Naive B cell (primary cell): ENCODE data around the gene PEAK3. TPM values are rescaled to one million over a fixed set of nuclear protein-coding genes. Genes with fewer than 3 reads are reported as not detected.
"Not testable (repeated sequence)": the region's sequence is repeated elsewhere in the genome, so short reads cannot be mapped to it uniquely, and the experiment has no call there.

Experiments
- ATAC-seq, 2 donors: fragments of 150-1000 bp; cut with Tn5 transposase; 2 replicates each; pipeline ENCODE4 v1.10.0; 2021; ENCODE audit warnings: low read depth in 2 of 2, mild to moderate bottlenecking in 2 of 2, moderate library complexity in 2 of 2
- DNase-seq: peaks from one replicate; pipeline ENCODE4 v3.0.0; 2022
- H3K27ac Mint-ChIP-seq, 6 donors: one replicate each; pipeline ENCODE4 v1.8.0; 2020 to 2022; ENCODE audit warnings: mild to moderate bottlenecking in 6 of 6, mixed read lengths in 6 of 6, moderate library complexity in 5 of 6, inconsistent platforms in 2 of 6
- H3K27me3 Mint-ChIP-seq, 3 donors: one replicate each; pipeline ENCODE4 v1.8.0; 2021 to 2022; ENCODE audit warnings: mixed read lengths in 3 of 3, mild to moderate bottlenecking in 1 of 3
- H3K36me3 Mint-ChIP-seq, 2 donors: one replicate each; pipeline ENCODE4 v1.8.0; 2020 to 2022; ENCODE audit warnings: mixed read lengths in 2 of 2, inconsistent platforms in 1 of 2, mild to moderate bottlenecking in 1 of 2
- H3K4me1 Mint-ChIP-seq, 3 donors: one replicate each; pipeline ENCODE4 v1.8.0; 2020 to 2022; ENCODE audit warnings: mixed read lengths in 3 of 3, inconsistent platforms in 1 of 3, mild to moderate bottlenecking in 1 of 3, moderate library complexity in 1 of 3
- H3K4me3 Mint-ChIP-seq, 8 donors: one replicate each; pipeline ENCODE4 v1.8.0; 2020 to 2022; ENCODE audit warnings: mild to moderate bottlenecking in 8 of 8, mixed read lengths in 8 of 8, moderate library complexity in 8 of 8, inconsistent platforms in 2 of 8
- H3K9me3 Mint-ChIP-seq, 7 donors: one replicate each; pipeline ENCODE4 v1.8.0; 2020 to 2022; ENCODE audit warnings: mixed read lengths in 7 of 7, mild to moderate bottlenecking in 5 of 7, inconsistent platforms in 2 of 7, moderate library complexity in 1 of 7
- polyA plus RNA-seq, 6 donors: library from polyadenylated mRNA; unstranded; fragments of 300-500 nt; fragmentation: Illumina TruSeq; gene quantifications; one replicate each; pipeline ENCODE4 v1.2.3, GENCODE V29; 2021; ENCODE audit warnings: low read depth in 6 of 6

Gene PEAK3
- polyA plus RNA-seq, 6 donors from 2014 or later, result 0.30 to 1.0 (median 0.49) TPM; not detected in 1

- Mint-ChIP-seq H3K4me3 (peak overlapping the region; percentile 83 to 93 (median 88)), H3K27me3 (no peaks in the 10 kb centered on the region), H3K27ac (peak overlapping the region in 3 of 6 donors; percentile 42 to 97 (median 85)), H3K9me3 (no peaks in the 10 kb centered on the region), H3K4me1 (peaks cover 53 to 66% (median 63%) of the 10 kb centered on the region in 3 donors), H3K36me3 (no peaks in the 10 kb centered on the region)
- ATAC-seq (no peak), DNase-seq (no peak)
Observed at GRCh38 chr19:2291185-2291751, 9.3 kb upstream of the PEAK3 start.

DNA sequence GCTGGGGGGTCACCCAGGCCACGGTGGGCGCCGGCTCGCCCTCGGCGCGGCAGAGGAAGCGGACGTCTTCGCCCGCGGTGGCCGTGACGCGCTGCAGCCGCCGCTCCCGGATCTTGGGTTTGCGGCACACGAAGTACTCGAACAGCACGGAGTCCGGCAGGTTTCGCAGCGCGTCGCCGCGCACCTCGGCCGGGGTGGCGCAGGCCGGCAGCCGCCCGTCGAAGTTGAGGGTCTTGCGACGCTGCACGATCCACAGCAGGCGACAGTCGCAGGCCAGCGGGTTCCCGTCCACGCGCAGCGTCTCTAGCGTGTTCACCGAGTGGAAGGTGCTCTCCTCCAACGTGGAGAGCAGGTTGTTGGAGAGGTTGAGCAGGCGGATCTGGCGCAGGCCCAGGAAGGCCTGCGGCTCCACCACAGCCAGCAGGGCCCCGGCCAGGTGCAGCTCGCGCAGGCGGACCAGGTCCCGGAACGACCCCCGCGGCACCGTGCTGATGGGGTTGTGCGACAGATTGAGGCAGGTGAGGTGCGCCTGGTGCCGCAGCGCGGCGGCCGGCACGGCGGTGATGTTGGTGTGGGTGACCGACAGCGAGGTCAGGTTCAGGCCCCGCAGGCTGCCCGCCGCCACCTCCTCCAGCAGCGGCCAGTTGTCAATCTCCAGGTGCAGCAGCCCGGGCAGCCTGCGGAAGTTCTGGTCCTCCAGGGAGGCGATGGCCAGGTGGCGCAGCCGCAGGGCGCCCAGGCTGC, 8.6 kb upstream of the PEAK3 start:
- Mint-ChIP-seq H3K4me1 (peaks cover 51 to 67% (median 63%) of the 10 kb centered on the region in 3 donors), H3K4me3 (peak overlapping the region; percentile 83 to 93 (median 88)), H3K36me3 (no peaks in the 10 kb centered on the region), H3K27me3 (no peaks in the 10 kb centered on the region), H3K9me3 (no peaks in the 10 kb centered on the region), H3K27ac (peak overlapping the region; percentile 57 to 97 (median 79))
- ATAC-seq (peak; percentile 7 to 8), DNase-seq (no peak)

DNA sequence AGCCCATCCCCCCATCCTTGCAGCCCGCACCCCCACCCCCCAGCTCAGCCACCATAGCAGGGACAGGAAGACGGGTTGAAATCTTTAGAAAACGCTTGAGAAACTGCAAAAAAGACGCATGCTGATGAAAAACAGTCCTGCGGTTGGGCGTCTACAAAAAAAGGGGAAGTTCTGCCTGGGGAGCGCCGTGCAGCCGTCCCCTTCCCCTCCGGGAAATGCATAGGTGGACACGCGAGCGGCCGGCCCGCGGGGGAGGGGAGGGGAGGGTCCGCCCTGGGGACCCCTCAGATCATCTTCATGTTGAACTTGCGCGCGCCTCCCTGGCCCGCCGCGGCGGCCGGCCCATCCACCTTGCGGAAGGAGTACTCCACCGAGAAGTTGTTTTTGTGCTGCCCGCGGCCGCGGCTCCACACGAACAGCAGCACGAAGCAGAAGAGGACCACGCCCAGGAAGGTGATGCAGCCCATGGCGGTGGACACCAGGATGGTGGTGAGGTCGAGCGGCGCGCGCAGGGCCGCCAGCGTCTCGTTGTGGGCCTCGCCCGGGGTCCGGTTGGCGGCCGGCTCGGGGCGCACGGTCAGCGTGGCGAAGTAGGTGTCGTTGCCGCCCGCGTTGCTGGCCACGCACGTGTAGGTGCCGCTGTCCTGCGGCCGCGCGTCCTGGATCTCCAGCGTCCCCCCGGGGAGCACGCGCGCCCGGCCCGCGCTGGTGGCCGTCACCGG, 7.9 kb upstream of the PEAK3 start:
- ATAC-seq (peak; percentile 75 to 76), DNase-seq (peak; percentile 89)
- H3K27ac Mint-ChIP-seq, result peak overlapping the region; percentile 66 to 97 (median 97)
- H3K4me1 Mint-ChIP-seq, result peaks cover 48 to 64% (median 58%) of the 10 kb centered on the region in 3 donors
- H3K4me3 Mint-ChIP-seq, result peak overlapping the region; percentile 85 to 97 (median 91)
- H3K9me3 Mint-ChIP-seq, result no peaks in the 10 kb centered on the region
- H3K36me3 Mint-ChIP-seq, result no peaks in the 10 kb centered on the region
- no peaks in the 10 kb centered on the region for H3K27me3 Mint-ChIP-seq

DNA sequence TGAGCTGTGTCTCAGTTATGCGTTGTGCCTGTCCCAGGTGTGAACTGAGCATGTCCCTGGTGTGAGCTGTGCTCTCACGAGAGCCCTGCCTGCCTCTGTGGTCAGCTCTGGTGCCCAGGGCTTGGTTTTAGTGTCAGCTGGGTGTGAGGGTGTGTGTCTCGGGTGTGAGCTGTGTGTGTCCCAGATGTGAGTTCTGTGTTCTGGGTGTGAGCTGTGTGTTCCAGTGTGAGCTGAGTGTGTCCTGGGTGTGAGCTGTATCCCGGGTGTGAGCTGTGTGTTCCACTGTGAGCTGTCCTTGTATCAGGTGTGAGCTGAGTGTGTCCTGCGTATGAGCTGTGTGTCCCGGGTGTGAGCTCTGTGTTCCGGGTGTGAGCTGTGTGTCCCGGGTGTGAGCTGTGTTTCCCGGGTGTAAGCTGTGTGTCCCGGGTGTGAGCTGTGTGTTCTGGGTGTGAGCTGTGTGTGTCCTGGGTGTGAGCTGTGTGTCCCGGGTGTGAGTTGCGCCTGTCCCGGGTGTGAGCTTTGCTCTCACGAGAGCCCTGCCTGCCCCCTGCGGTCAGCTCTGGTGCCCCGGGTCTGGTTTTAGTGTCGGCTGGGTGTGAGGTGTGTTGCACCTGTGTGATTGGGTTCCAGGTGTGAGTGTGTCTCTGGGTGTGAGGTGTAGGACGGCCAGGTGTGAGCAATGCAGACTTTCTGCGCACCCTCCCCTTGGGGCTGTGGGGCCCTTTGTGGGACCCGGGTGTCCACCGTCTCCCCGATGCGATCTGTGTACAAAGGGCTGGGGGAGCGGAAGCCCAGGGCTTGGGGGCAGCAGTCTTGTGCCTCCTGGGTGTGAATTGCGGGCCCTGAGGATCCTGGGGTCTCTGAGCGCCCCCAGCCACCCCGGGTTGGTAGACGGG, 7.1 kb upstream of the PEAK3 start:
- H3K27ac Mint-ChIP-seq, result peak overlapping the region; percentile 80 to 97 (median 97)
- ATAC-seq (peak; percentile 21 to 27), DNase-seq (no peak)
- no peaks in the 10 kb centered on the region for H3K36me3 Mint-ChIP-seq
- peaks cover 42 to 56% (median 51%) of the 10 kb centered on the region in 3 donors for H3K4me1 Mint-ChIP-seq
- no peaks in the 10 kb centered on the region for H3K9me3 Mint-ChIP-seq
- H3K4me3 Mint-ChIP-seq, result peak overlapping the region; percentile 85 to 97 (median 91)
- no peaks in the 10 kb centered on the region for H3K27me3 Mint-ChIP-seq

DNA sequence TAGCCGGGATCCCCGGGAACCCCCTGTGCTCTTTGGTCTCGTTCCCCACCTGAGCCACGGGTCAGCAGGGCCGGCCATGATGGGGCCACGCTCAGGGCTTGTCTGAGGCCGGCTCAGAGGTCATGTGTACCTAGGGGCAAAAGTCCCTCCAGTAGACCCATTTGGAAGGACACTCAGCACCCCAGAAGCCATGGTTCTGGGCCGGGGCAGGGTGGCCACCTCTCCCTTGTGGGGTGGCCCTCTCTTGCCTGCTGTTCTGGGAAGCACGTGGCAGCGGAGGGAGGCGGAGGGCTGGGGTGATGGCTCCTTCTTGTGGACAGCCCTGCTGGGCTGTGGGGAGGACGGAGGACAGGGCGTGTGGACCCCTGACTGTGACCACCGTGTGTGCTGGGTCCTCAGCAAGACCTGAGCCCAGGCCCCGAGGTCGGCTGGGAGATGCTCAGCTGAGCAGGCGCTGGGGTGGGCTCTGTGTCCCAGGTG, 6.4 kb upstream of the PEAK3 start:
- H3K36me3 Mint-ChIP-seq, result no peaks in the 10 kb centered on the region
- H3K27ac Mint-ChIP-seq, result peak overlapping the region in 5 of 6 donors; percentile 95 to 97 (median 97)
- peaks cover 37 to 49% (median 44%) of the 10 kb centered on the region in 3 donors for H3K4me1 Mint-ChIP-seq
- H3K27me3 Mint-ChIP-seq, result no peaks in the 10 kb centered on the region
- ATAC-seq (no peak), DNase-seq (no peak)
- no peaks in the 10 kb centered on the region for H3K9me3 Mint-ChIP-seq
- peak overlapping the region; percentile 85 to 97 (median 91) for H3K4me3 Mint-ChIP-seq

DNA sequence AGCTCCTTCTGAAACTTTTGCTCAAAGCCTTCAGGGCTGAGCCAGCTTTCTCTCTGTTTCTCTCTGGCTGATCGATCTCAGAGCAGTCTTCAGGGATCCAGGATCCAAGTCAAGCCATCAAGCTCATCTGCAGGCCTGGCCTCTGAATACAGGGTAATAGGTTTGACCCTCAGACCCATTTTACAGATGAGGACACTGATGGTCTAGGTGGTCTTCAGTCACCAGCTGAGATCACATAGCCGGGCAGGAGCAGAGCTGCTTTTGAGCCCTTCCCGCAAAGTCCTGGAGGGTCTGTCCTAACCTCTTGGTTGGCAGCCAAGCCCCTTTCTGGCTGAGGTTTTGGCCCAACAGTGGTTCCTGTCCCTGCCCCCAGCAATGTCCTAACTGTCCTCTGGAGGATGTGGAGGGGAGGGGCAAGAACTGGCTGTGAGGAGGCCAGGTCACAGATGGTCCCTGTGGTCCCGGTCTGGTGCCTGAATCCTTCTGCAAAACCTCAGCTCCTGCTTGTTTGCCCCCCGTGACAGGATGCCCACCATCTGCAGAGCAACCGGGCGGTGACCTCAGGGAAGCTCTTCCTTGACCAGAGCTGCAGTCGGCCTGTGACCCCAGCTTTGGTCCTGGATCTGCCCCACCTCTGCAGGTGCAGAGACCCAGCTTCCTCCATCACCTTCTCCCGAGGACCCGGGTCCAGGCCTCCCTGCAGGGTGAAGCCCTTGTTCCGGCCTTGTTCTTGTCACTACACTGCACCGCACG, 5.8 kb upstream of the PEAK3 start:
- peaks cover 35 to 47% (median 43%) of the 10 kb centered on the region in 3 donors for H3K4me1 Mint-ChIP-seq
- no peak for DNase-seq
- H3K27ac Mint-ChIP-seq, result peak overlapping the region in 5 of 6 donors; percentile 34 to 97 (median 95)

GRCh38 chr19:2286402-2287140, 4.6 kb upstream of the PEAK3 start:
- H3K4me3 Mint-ChIP-seq, result no peak overlapping the region
- peaks cover 41 to 54% (median 46%) of the 10 kb centered on the region in 3 donors for H3K4me1 Mint-ChIP-seq
- ATAC-seq, result no peak
- H3K9me3 Mint-ChIP-seq, result no peaks in the 10 kb centered on the region
- no peaks in the 10 kb centered on the region for H3K27me3 Mint-ChIP-seq
- DNase-seq, result no peak
- H3K36me3 Mint-ChIP-seq, result no peaks in the 10 kb centered on the region
- peak overlapping the region in 4 of 6 donors; percentile 53 to 96 (median 74) for H3K27ac Mint-ChIP-seq

More for the DNA sequence above, 5.8 kb upstream of the PEAK3 start:
- ATAC-seq, result no peak
- Mint-ChIP-seq H3K4me3 (peak overlapping the region in 6 of 8 donors; percentile 85 to 94 (median 88)), H3K36me3 (no peaks in the 10 kb centered on the region), H3K9me3 (no peaks in the 10 kb centered on the region), H3K27me3 (no peaks in the 10 kb centered on the region)

DNA sequence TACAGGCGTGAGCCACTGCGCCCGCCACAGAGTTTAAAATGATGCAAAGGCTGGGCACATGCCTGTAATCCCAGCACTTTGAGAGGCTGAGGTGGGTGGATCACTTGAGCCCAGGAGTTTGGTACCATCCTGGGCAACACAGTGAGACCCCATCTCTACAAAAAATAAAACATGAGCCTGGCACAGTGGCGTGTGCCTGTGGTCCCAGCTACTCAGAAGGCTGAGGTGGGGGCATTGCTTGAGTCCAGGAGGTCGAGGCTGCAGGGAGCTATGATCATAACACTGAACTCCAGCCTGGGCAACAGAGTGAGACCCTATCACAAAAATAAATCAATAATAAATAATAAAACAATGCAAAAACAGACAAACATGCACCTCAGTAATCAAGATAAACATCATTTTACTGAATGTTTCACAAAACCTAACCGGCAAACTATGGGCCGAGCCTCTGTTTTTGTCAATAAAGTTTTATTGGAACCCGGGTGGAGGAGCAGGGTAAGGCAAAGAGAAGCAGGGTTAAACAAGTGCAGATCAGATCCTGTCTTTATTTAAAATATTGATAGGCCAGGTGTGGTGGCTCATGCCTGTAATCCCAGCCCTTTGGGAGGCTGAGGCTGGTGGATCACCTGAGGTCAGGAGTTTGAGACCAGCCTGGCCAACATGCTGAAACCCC, 2.0 kb upstream of the PEAK3 start:
- Mint-ChIP-seq H3K27me3 (no peaks in the 10 kb centered on the region), H3K4me1 (peaks cover 32 to 46% (median 45%) of the 10 kb centered on the region in 3 donors), H3K27ac (peak overlapping the region in 1 of 6 donors; percentile 26), H3K36me3 (no peaks in the 10 kb centered on the region), H3K4me3 (peak overlapping the region in 1 of 8 donors; percentile 58), H3K9me3 (no peaks in the 10 kb centered on the region)
- ATAC-seq (no peak), DNase-seq (no peak)

- DNase-seq, result no peak
- peak overlapping the region in 4 of 6 donors; percentile 61 to 89 (median 78) for H3K27ac Mint-ChIP-seq
- no peaks in the 10 kb centered on the region for H3K9me3 Mint-ChIP-seq
- peaks cover 20 to 38% (median 35%) of the 10 kb centered on the region in 3 donors for H3K4me1 Mint-ChIP-seq
- H3K4me3 Mint-ChIP-seq, result peak overlapping the region; percentile 66 to 87 (median 81)
- no peaks in the 10 kb centered on the region for H3K36me3 Mint-ChIP-seq
- no peak for ATAC-seq
- H3K27me3 Mint-ChIP-seq, result no peaks in the 10 kb centered on the region
Observed at GRCh38 chr19:2282862-2283237, 875 bp upstream of the PEAK3 start.

GRCh38 chr19:2281265-2282061, 512 bp downstream of the PEAK3 start:
- not testable (repeated sequence) for H3K36me3 Mint-ChIP-seq, H3K9me3 Mint-ChIP-seq, DNase-seq, H3K27me3 Mint-ChIP-seq
- Mint-ChIP-seq H3K4me1 (peaks cover 13 to 32% (median 31%) of the 10 kb centered on the region in 3 donors), H3K4me3 (peak overlapping the region; percentile 53 to 90 (median 78)), H3K27ac (peak overlapping the region in 4 of 6 donors; percentile 57 to 91 (median 84))
- ATAC-seq, result peak in 1 of 2 donors; percentile 12
